ENCODE data around the gene RGS16. TPM values are rescaled to one million over a fixed set of nuclear protein-coding genes. Genes with fewer than 3 reads are reported as not detected.

The RGS16 gene
- total RNA-seq, 2 donors from 2014 or later: 3.1 to 6.9 TPM

- intact Hi-C loops (cut with DNase I): no loop called here
Observed at GRCh38 chr1:182614796-182615454, 10.7 kb upstream of the RGS16 start.

GRCh38 chr1:182611787-182612186 lies 7.6 kb upstream of the RGS16 start:
- DNase-seq (ENCODE audit: low spot score): no peak
- intact Hi-C loops (cut with DNase I): no loop called here

More at GRCh38 chr1:182614796-182615454, 10.7 kb upstream of the RGS16 start:
- peak; percentile 95 for DNase-seq (ENCODE audit: low spot score)

- no peak for DNase-seq (ENCODE audit: low spot score)
- intact Hi-C loops (cut with DNase I): no loop called here
Observed at GRCh38 chr1:182611326-182611725, 7.1 kb upstream of the RGS16 start.

GRCh38 chr1:182610606-182611194 lies 6.5 kb upstream of the RGS16 start:
- intact Hi-C loops (cut with DNase I): no loop called here
- no peak for DNase-seq (ENCODE audit: low spot score)

- DNase-seq (ENCODE audit: low spot score): no peak
- intact Hi-C loops (cut with DNase I): no loop called here
Observed at GRCh38 chr1:182608845-182609610, 4.8 kb upstream of the RGS16 start.

- no peak for DNase-seq (ENCODE audit: low spot score)
- intact Hi-C loops (cut with DNase I): no loop called here
Observed at GRCh38 chr1:182608236-182608635, 4.0 kb upstream of the RGS16 start.

GRCh38 chr1:182607566-182607965 lies 3.4 kb upstream of the RGS16 start:
- no peak for DNase-seq (ENCODE audit: low spot score)

GRCh38 chr1:182603646-182604174 lies 479 bp downstream of the RGS16 start:
- intact Hi-C loops (cut with DNase I): no loop called here
- peak; percentile 84 for DNase-seq (ENCODE audit: low spot score)

More at GRCh38 chr1:182607566-182607965, 3.4 kb upstream of the RGS16 start:
- intact Hi-C loops (cut with DNase I): no loop called here

GRCh38 chr1:182602935-182603645 lies 1.1 kb downstream of the RGS16 start:
- DNase-seq (ENCODE audit: low spot score): no peak
- intact Hi-C loops (cut with DNase I): no loop called here

- intact Hi-C loops (cut with DNase I): loop anchor here in 1 of 2 donors (2.0 kb wide), 1 partner anchor 181 kb away; no protein-coding TSS in a partner anchor
- no peak for DNase-seq (ENCODE audit: low spot score)
Observed at GRCh38 chr1:182601913-182602312, 2.3 kb downstream of the RGS16 start.

GRCh38 chr1:182601416-182601786 lies 2.8 kb downstream of the RGS16 start:
- intact Hi-C loops (cut with DNase I): loop anchor here in 1 of 2 donors (2.0 kb wide), 1 partner anchor 181 kb away; no protein-coding TSS in a partner anchor
- DNase-seq (ENCODE audit: low spot score): no peak

GRCh38 chr1:182600745-182601415 lies 3.3 kb downstream of the RGS16 start:
- no peak for DNase-seq (ENCODE audit: low spot score)
- intact Hi-C loops (cut with DNase I): loop anchor here in 1 of 2 donors (2.0 kb wide), 1 partner anchor 182 kb away; no protein-coding TSS in a partner anchor

GRCh38 chr1:182600036-182600713 lies 4.0 kb downstream of the RGS16 start:
- intact Hi-C loops (cut with DNase I): loop anchor here in 1 of 2 donors (2.0 kb wide), 1 partner anchor 183 kb away; no protein-coding TSS in a partner anchor
- DNase-seq (ENCODE audit: low spot score): peak; percentile 71

- no peak for DNase-seq (ENCODE audit: low spot score)
- intact Hi-C loops (cut with DNase I): loop anchor here in 1 of 2 donors (5.0 kb wide), 1 partner anchor 188 kb away; the partner anchor contains the start of gene NPL
Observed at GRCh38 chr1:182599339-182599738, 4.8 kb downstream of the RGS16 start.

GRCh38 chr1:182598296-182598695 lies 5.9 kb downstream of the RGS16 start:
- DNase-seq (ENCODE audit: low spot score): no peak
- intact Hi-C loops (cut with DNase I): loop anchor here in 1 of 2 donors (5.0 kb wide), 1 partner anchor 189 kb away; the partner anchor contains the start of gene NPL

GRCh38 chr1:182596934-182597333 lies 7.3 kb downstream of the RGS16 start:
- intact Hi-C loops (cut with DNase I): loop anchor here in 1 of 2 donors (5.0 kb wide), 1 partner anchor 190 kb away; the partner anchor contains the start of gene NPL
- no peak for DNase-seq (ENCODE audit: low spot score)

GRCh38 chr1:182595641-182596240 lies 8.4 kb downstream of the RGS16 start:
- intact Hi-C loops (cut with DNase I): loop anchor here in 1 of 2 donors (5.0 kb wide), 1 partner anchor 192 kb away; the partner anchor contains the start of gene NPL
- peak; percentile 90 for DNase-seq (ENCODE audit: low spot score)
